ENCODE data around the gene SUSD1. TPM values are rescaled to one million over a fixed set of nuclear protein-coding genes. Genes with fewer than 3 reads are reported as not detected.

SUSD1 gene
- total RNA-seq, 1 experiment from 2014 or later: 14.5 TPM

DNA sequence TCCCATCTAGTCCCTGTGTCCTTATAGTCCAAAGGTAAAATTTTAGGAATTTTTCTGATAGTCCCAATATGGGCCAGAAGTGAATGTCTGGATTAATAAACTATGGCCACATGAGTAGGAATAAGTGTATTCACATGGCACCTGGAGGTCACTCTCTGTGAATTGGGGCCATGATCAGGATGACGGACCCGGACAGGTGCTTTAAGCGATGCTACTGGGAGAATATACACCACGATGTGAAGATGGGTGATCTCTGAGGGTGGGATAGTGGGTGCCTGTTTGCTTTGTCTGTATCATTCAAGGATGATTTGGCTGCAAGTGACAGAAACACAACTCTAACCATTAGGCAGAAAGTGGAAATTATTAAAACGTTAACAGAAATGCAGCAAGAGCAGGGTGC, 177.3 kb downstream of the SUSD1 start:
- Histone ChIP-seq H3K4me3 (ENCODE audit: low read length) (no peak overlapping the region), H3K9me2 (replicated peaks; ENCODE audit: insufficient read depth, low read length) (no peaks in the 10 kb centered on the region), H3K4me2 (ENCODE audit: low read depth, low read length, poor library complexity, severe bottlenecking) (no peak overlapping the region), H3K79me2 (ENCODE audit: low read length) (no peaks in the 10 kb centered on the region), H3K4me1 (ENCODE audit: low read length) (peaks cover 7% of the 10 kb centered on the region), H3K36me3 (ENCODE audit: insufficient read depth, low read length) (no peaks in the 10 kb centered on the region), H3K9ac (ENCODE audit: low read length) (no peak overlapping the region), H3K9me3 (ENCODE audit: low read length) (no peaks in the 10 kb centered on the region), H2AFZ (ENCODE audit: low read length) (no peak overlapping the region), H3K27me3 (ENCODE audit: low read length) (no peaks in the 10 kb centered on the region), H3K27ac (ENCODE audit: low read length) (no peak overlapping the region), H4K20me1 (ENCODE audit: insufficient read depth, low read depth, low read length) (no peaks in the 10 kb centered on the region)
- DNase-seq: no peak

DNA sequence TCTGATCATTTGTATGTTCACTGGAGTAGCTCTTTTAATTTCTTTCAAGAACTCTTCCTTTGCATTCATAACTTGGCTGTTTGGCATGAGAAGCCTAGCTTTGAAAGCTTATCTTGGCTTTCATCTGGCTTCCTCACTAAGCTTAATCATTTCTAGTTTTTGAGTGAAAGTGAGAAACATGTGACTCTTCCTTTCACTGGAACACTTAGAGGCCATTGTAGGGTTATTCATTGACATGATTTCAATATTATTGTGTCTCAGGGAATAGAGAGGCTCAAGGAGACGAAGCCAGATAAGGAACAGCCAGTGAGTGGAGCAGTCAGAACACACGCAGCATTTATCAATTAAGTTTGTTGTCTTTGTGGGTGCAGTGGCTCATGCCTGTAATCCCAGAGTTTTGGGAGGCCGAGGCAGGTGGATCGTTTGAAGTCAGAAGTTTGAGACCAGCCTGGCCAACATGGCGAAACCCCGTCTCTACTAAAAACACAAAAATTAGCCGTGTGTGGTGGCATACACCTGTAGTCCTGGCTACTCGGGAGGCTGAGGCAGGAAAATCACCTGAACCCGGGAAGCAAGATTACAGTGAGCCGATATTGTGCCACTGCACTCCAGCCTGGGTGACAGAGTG, 180.2 kb downstream of the SUSD1 start:
- peaks cover 7% of the 10 kb centered on the region for H3K4me1 ChIP-seq (ENCODE audit: low read length)
- no peak overlapping the region for H3K9ac ChIP-seq (ENCODE audit: low read length)
- H3K27me3 ChIP-seq (ENCODE audit: low read length): no peaks in the 10 kb centered on the region
- DNase-seq: no peak
- no peaks in the 10 kb centered on the region for H4K20me1 ChIP-seq (ENCODE audit: insufficient read depth, low read depth, low read length)
- no peaks in the 10 kb centered on the region for H3K9me3 ChIP-seq (ENCODE audit: low read length)
- H3K27ac ChIP-seq (ENCODE audit: low read length): no peak overlapping the region
- H3K79me2 ChIP-seq (ENCODE audit: low read length): no peaks in the 10 kb centered on the region
- H3K36me3 ChIP-seq (ENCODE audit: insufficient read depth, low read length): no peaks in the 10 kb centered on the region
- no peaks in the 10 kb centered on the region for H3K9me2 ChIP-seq (replicated peaks; ENCODE audit: insufficient read depth, low read length)
- no peak overlapping the region for H3K4me3 ChIP-seq (ENCODE audit: low read length)
- H3K4me2 ChIP-seq (ENCODE audit: low read depth, low read length, poor library complexity, severe bottlenecking): no peak overlapping the region
- H2AFZ ChIP-seq (ENCODE audit: low read length): no peak overlapping the region

DNA sequence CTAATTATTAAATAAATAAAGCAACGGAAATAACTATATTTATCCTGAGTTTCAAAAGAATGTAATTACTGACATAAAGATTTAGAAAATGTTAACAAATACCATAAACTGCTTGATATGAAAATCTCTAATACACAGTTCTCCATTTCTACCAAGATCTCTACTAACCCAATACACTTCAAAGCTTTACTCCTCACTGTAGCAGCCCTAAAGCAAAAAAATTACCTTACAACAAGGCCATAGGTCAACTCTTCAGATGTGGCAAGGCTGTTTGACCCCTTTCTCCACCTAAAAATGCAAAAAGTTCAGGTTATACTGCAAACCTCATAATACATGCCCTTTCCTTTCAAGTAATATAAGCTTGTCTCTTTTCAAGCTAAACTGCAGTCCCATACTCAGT, 181.8 kb downstream of the SUSD1 start:
- Histone ChIP-seq H2AFZ (ENCODE audit: low read length) (no peak overlapping the region), H3K4me2 (ENCODE audit: low read depth, low read length, poor library complexity, severe bottlenecking) (no peak overlapping the region), H3K27ac (ENCODE audit: low read length) (no peak overlapping the region), H3K9ac (ENCODE audit: low read length) (no peak overlapping the region), H4K20me1 (ENCODE audit: insufficient read depth, low read depth, low read length) (no peaks in the 10 kb centered on the region), H3K79me2 (ENCODE audit: low read length) (no peaks in the 10 kb centered on the region), H3K4me1 (ENCODE audit: low read length) (peaks cover 7% of the 10 kb centered on the region), H3K27me3 (ENCODE audit: low read length) (no peaks in the 10 kb centered on the region), H3K4me3 (ENCODE audit: low read length) (no peak overlapping the region), H3K9me3 (ENCODE audit: low read length) (no peaks in the 10 kb centered on the region), H3K36me3 (ENCODE audit: insufficient read depth, low read length) (no peaks in the 10 kb centered on the region), H3K9me2 (replicated peaks; ENCODE audit: insufficient read depth, low read length) (no peaks in the 10 kb centered on the region)
- no peak for DNase-seq

DNA sequence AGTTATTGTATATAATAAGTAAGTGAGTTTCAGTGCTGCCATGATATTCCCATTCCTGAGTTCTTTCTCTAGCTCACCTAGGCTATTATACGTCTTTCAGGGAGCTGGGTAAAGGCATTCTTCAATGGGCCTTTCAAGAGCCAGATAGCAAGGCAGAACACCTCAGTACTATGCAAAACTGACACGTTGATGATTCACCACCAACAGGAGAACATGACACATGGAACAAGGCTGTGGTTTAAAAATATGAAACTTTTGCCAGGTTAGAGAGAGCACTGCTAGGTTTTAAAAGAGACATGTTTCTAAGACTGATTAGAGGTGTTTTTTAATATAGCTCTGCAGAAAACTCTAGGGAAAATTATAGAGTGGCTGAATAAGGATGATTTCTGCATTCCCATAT, 182.6 kb downstream of the SUSD1 start:
- no peak overlapping the region for H3K27ac ChIP-seq (ENCODE audit: low read length)
- no peak overlapping the region for H3K4me3 ChIP-seq (ENCODE audit: low read length)
- H2AFZ ChIP-seq (ENCODE audit: low read length): no peak overlapping the region
- H3K27me3 ChIP-seq (ENCODE audit: low read length): no peaks in the 10 kb centered on the region
- H3K79me2 ChIP-seq (ENCODE audit: low read length): no peaks in the 10 kb centered on the region
- no peak overlapping the region for H3K4me2 ChIP-seq (ENCODE audit: low read depth, low read length, poor library complexity, severe bottlenecking)
- no peaks in the 10 kb centered on the region for H3K9me2 ChIP-seq (replicated peaks; ENCODE audit: insufficient read depth, low read length)
- no peaks in the 10 kb centered on the region for H4K20me1 ChIP-seq (ENCODE audit: insufficient read depth, low read depth, low read length)
- no peak overlapping the region for H3K9ac ChIP-seq (ENCODE audit: low read length)
- H3K36me3 ChIP-seq (ENCODE audit: insufficient read depth, low read length): no peaks in the 10 kb centered on the region
- H3K4me1 ChIP-seq (ENCODE audit: low read length): peaks cover 7% of the 10 kb centered on the region
- DNase-seq: no peak
- H3K9me3 ChIP-seq (ENCODE audit: low read length): no peaks in the 10 kb centered on the region

DNA sequence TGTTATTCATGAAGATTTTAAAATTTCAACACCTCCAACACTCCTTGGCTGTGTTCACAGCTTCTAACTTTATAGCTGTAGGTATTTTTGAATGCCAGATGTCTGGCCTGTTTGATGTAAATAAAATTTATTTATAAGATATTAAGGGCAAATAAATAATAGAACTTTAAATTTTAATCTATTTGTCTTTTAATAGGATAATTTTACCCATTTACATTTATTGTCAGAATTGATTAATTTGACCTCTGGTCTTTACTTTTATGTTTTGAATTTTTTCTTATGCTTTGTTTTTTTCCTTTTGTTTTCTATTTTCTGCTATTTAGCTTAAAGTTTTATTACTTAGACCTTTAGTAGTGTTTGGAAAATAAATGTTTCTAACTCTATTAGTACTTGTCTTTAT, 183.9 kb downstream of the SUSD1 start:
- Histone ChIP-seq H3K9me2 (replicated peaks; ENCODE audit: insufficient read depth, low read length) (no peaks in the 10 kb centered on the region), H2AFZ (ENCODE audit: low read length) (no peak overlapping the region), H3K4me3 (ENCODE audit: low read length) (no peak overlapping the region), H3K27me3 (ENCODE audit: low read length) (no peaks in the 10 kb centered on the region), H3K9me3 (ENCODE audit: low read length) (no peaks in the 10 kb centered on the region), H4K20me1 (ENCODE audit: insufficient read depth, low read depth, low read length) (no peaks in the 10 kb centered on the region), H3K27ac (ENCODE audit: low read length) (no peak overlapping the region), H3K36me3 (ENCODE audit: insufficient read depth, low read length) (no peaks in the 10 kb centered on the region), H3K9ac (ENCODE audit: low read length) (no peak overlapping the region), H3K79me2 (ENCODE audit: low read length) (no peaks in the 10 kb centered on the region), H3K4me1 (ENCODE audit: low read length) (peaks cover 7% of the 10 kb centered on the region), H3K4me2 (ENCODE audit: low read depth, low read length, poor library complexity, severe bottlenecking) (no peak overlapping the region)
- no peak for DNase-seq

Small RNA genes within 50 kb of the gene (small RNA-seq; reads per million reads assigned to genes)
- gene RF00019 (not detected), gene RNU6-710P (not detected), gene RNU6-855P (not detected)

Other genes starting within 250 kb of the SUSD1 start
- gene PTBP3, start 158.3 kb upstream of the SUSD1 start, total RNA-seq (2014; rRNA removed; shearing (Covaris generic); ENCODE audit: low replicate concordance): 44.2 and 114 TPM in 2 replicates
- gene HSDL2, start 204.8 kb upstream of the SUSD1 start, total RNA-seq (2014; rRNA removed; shearing (Covaris generic); ENCODE audit: low replicate concordance): 18.4 and 47.3 TPM in 2 replicates

Measured in Karpas-422 (cell line).